IMR-90 (cell line): ENCODE results near the gene PLCB2.

Experiments
- BHLHE40 ChIP-seq: fragments of 150-350 bp; IDR thresholded peaks from 2 replicates; pipeline ENCODE4 v1.6.1; 2016; ENCODE audit warnings: mild to moderate bottlenecking, low read depth, low read length
- CHD1 ChIP-seq: IDR thresholded peaks from 2 replicates; pipeline ENCODE4 v1.6.1; 2012; ENCODE audit warnings: low read depth, low read length, improper control_type of control experiment
- MAFK ChIP-seq: IDR thresholded peaks from 2 replicates; pipeline ENCODE4 v1.6.1; 2012; ENCODE audit warnings: low read depth, low read length, improper control_type of control experiment
- MAZ ChIP-seq: IDR thresholded peaks from 2 replicates; pipeline ENCODE4 v1.6.1; 2012; ENCODE audit warnings: low read depth, mild to moderate bottlenecking, low read length, improper control_type of control experiment, moderate library complexity, borderline replicate concordance
- POLR2A ChIP-seq: IDR thresholded peaks from 2 replicates; pipeline ENCODE4 v1.6.1; 2012; ENCODE audit warnings: mild to moderate bottlenecking, low read depth, low read length
- RCOR1 ChIP-seq: IDR thresholded peaks from 2 replicates; pipeline ENCODE4 v1.6.1; 2012; ENCODE audit warnings: mild to moderate bottlenecking, low read length, improper control_type of control experiment; ENCODE audit not compliant: insufficient replicate concordance
- SMC3 ChIP-seq: fragments of 150-350 bp; IDR thresholded peaks from 2 replicates; pipeline ENCODE4 v1.6.1; 2016; ENCODE audit warnings: low read depth, mild to moderate bottlenecking, antibody characterized with exemption, low read length, moderate library complexity
- TF ChIP-seq, protein P1 (sequence below): conservative IDR thresholded peaks from 2 replicates; pipeline ENCODE4 v1.5.1; 2012; ENCODE audit warnings: mild to moderate bottlenecking, low read depth, low read length, improper control_type of control experiment
- TF ChIP-seq, protein P2 (sequence below): fragments of 150-350 bp; IDR thresholded peaks from 2 replicates; pipeline ENCODE4 v1.6.1; 2017; ENCODE audit warnings: mild to moderate bottlenecking, antibody characterized with exemption, low read length, low read depth

DNA sequence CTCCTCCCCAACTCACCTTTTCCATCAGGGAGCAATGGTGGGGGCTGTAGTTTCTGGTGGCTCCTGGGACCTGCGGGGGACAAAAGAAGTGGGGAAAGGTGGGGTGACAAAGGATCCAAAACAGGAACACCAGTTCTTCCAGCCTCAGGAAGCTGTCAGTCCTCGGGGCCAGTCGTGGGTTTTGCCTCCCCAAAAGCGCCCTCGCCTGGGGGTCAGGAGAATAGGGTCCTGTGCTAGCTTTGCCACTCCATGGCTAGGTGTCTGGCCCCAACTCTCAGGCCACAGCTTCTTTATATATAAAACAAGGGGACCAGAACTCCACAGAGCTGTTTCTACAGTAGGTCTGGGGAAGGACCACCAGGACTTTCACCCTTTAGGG is 29.0 kb upstream of the PLCB2 start:
- TF ChIP-seq, protein P1, sequence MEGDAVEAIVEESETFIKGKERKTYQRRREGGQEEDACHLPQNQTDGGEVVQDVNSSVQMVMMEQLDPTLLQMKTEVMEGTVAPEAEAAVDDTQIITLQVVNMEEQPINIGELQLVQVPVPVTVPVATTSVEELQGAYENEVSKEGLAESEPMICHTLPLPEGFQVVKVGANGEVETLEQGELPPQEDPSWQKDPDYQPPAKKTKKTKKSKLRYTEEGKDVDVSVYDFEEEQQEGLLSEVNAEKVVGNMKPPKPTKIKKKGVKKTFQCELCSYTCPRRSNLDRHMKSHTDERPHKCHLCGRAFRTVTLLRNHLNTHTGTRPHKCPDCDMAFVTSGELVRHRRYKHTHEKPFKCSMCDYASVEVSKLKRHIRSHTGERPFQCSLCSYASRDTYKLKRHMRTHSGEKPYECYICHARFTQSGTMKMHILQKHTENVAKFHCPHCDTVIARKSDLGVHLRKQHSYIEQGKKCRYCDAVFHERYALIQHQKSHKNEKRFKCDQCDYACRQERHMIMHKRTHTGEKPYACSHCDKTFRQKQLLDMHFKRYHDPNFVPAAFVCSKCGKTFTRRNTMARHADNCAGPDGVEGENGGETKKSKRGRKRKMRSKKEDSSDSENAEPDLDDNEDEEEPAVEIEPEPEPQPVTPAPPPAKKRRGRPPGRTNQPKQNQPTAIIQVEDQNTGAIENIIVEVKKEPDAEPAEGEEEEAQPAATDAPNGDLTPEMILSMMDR: no peak
- TF ChIP-seq, protein P2, sequence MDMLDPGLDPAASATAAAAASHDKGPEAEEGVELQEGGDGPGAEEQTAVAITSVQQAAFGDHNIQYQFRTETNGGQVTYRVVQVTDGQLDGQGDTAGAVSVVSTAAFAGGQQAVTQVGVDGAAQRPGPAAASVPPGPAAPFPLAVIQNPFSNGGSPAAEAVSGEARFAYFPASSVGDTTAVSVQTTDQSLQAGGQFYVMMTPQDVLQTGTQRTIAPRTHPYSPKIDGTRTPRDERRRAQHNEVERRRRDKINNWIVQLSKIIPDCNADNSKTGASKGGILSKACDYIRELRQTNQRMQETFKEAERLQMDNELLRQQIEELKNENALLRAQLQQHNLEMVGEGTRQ: no peak
- TF ChIP-seq MAZ: no peak
- TF ChIP-seq POLR2A: no peak
- TF ChIP-seq CHD1: no peak
- TF ChIP-seq BHLHE40: no peak
- no peak for TF ChIP-seq MAFK
- no peak for TF ChIP-seq RCOR1
- no peak for TF ChIP-seq SMC3
